Adrenal gland (tissue), 12 donors: Measurements from ENCODE around the gene CCR9. TPM values are rescaled to one million over a fixed set of nuclear protein-coding genes. Genes with fewer than 3 reads are reported as not detected.

Experiments
- DNase-seq, 7 donors: peaks; one replicate each; pipeline ENCODE4 v3.0.0-alpha.2; 2019 to 2020
- H3K27ac ChIP-seq, 5 donors: fragments of 200-600 bp; sonication (generic) in 4 of 5; 1 replicate in 3 of 5; 2 replicates in 2 of 5; pipeline versions ENCODE4 v1.5.1 to v1.8.0; 2016 to 2020; ENCODE audit warnings: mild to moderate bottlenecking in 1 of 5
- H3K27me3 ChIP-seq: fragments of 200-600 bp; 2 replicates; pipeline ENCODE4 v1.8.0; 2021
- H3K36me3 ChIP-seq, 2 donors: fragments of 200-600 bp; replicated peaks in 1 of 2; 1 replicate in 1 of 2; 2 replicates in 1 of 2; pipeline versions ENCODE4 v1.5.1 to v1.8.0; 2018 to 2022
- H3K4me1 ChIP-seq, 2 donors: fragments of 200-600 bp; replicated peaks in 1 of 2; 1 replicate in 1 of 2; 2 replicates in 1 of 2; pipeline versions ENCODE4 v1.5.1 to v1.8.0; 2018 to 2021
- H3K4me3 ChIP-seq, 4 donors: fragments of 200-600 bp; sonication (generic) in 3 of 4; one replicate each; pipeline ENCODE4 v1.5.1; 2016 to 2018
- H3K9me3 ChIP-seq, 3 donors: fragments of 200-600 bp; sonication (generic) in 1 of 3; replicated peaks in 1 of 3; 1 replicate in 2 of 3; 2 replicates in 1 of 3; pipeline versions ENCODE4 v1.5.1 to v1.8.0; 2016 to 2021
- POLR2A ChIP-seq, 2 donors: fragments of 450-650 bp; IDR thresholded peaks; one replicate each; pipeline ENCODE4 v1.6.1; 2017; ENCODE audit warnings: antibody characterized with exemption in 2 of 2, mild to moderate bottlenecking in 2 of 2, moderate library complexity in 1 of 2
- WGBS, 4 donors: extraction: QIAGEN DNeasy Blood & Tissue Kit in 2 of 4; methylation state at CpG; one replicate each; pipeline versions ENCODE4 v1.1.5 to v1.1.7; 2013 to 2017; 5-methylcytosine and 5-hydroxymethylcytosine counted together
- intact Hi-C, 2 donors: fragments of 100-400 bp; cut with DNase I; formaldehyde crosslinking; loops; one replicate each; pipeline versions ENCODE4 v1.14.1 to v1.15.0; 2022 to 2023
- polyA plus RNA-seq, 3 donors: library from polyadenylated mRNA; stranded (reverse); fragments of 200-250 nt in 2 of 3; fragments of 350-450 nt in 1 of 3; fragmentation: Illumina TruSeq in 1 of 3; extraction: RNeasy Lipid Tissue Mini Kit (QIAGEN cat#74804) in 1 of 3; gene quantifications; one replicate each; pipeline ENCODE4 v1.2.3, GENCODE V29; 2013 to 2014
- total RNA-seq, 9 donors: library from RNA; depleted of rRNA in 4 of 9; stranded (reverse); fragments of >200 nt in 4 of 9; fragments of 120-200 nt in 1 of 9; fragmentation: NEBNext Ultra II Directional in 1 of 9; extraction: Animal tissue kit (Norgen Biotek cat#: 25700) in 1 of 9; gene quantifications; one replicate each; pipeline versions ENCODE4 v1.1.0 to v1.2.4, GENCODE V29; 2013 to 2023
- TF ChIP-seq, protein P1 (sequence below), 6 experiments: fragments of 450-650 bp in 4 of 6; fragments of 200-600 bp in 2 of 6; sonication (generic) in 1 of 6; IDR thresholded peaks; 1 replicate in 5 of 6; 2 replicates in 1 of 6; pipeline versions ENCODE4 v1.5.1 to v1.8.0; 2016 to 2021; ENCODE audit warnings: antibody characterized with exemption in 6 of 6, mild to moderate bottlenecking in 2 of 6, moderate library complexity in 1 of 6
- donor health status: healthy with polysubstance abuse.
- donor health status: Bipolar disorder and iron deficiency.
- donor health status: DM: yes; HTN: yes; CAD: no.
- donor health status: DM: no; HTN: no; CAD: no.
- donor health status: DM: no; HTN: no; CAD: no.
- donor health status: DM: yes; HTN: yes; CAD: no.

The CCR9 gene
- total and polyA plus RNA-seq, 12 donors: 0.57 TPM; not detected in 11

DNA sequence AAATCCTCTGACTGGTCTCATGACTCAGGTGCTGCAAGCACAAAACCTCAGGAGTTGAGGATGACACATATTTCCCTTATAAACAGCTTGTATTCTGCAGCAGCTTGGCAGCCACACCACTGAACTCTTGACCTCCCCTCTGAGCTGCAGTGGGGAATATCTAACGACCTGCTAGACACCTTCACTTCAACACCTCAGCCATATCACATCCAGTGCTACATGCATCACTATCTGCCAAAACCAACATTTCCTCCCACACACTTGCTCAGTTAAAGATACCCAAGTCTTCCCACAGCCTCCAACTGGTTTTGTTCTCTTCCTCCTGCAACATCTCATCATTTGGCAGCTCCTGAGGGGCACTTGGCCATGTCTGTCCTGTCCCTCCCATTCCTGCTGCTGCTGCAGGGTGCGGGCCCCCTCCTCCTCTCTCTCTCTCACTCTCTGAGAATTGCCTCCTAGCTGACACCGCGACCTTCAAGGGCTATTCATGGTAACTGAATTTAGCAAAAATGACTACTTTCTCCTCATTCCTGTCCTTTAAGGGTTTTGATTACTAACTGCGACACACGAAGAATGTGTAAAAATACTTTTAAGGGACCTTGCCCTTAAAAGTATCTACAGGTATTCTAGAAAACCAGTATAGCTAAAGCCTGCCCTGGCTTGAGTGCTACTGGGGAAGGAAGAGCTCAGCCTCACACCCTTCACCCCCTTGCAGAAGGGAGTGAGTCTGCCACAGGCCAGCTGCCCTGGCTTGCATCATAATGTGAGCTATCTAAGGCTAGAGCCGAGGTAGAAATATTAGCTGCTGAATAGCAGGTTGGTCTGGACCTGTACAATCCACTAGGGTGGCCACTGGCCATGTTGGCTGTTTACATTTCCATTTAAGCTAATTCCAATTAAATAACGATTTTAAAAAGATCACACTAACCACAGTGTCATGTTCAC, 5.0 kb upstream of the CCR9 start:
- H3K36me3 ChIP-seq: no peaks in the 10 kb centered on the region

DNA sequence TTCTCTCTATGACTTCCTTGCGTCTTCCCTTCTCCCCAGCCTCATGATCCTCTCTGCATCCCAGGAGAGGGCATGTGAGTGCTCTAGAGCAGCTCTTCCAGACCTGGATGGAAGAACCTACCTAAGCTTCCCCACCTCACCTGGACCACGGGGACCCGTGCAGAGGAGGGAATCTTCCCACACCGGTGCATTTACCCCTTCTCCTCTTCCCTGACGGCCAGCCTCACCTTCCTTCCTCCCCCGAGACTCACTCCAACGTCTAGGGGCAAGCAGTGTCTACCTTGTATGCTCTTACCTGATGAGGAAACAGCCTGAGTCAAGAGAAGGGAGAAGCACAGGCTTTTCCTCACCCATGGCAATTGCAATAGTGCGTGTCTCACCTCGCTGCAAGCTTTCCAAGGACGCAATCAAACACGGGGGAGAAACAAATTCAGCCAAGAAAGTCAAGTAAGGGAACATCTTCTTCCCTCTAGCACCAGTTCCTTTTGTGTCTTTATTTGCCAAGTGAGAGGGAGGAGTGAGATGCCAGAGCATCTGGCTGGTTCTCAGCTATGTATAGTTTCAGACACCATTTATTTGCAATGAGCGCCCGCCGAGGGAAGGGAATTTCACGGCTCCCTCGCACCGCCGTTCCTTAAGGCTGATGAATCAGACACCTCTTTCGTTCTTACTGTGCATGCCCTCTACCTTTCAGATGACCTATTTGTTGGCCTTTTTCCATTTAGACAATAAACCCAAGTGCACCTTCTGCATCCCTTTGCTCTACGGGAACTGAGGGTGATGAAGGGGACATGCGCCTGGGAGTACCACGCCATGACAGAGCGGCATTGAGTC, 1.8 kb upstream of the CCR9 start:
- no peaks in the 10 kb centered on the region for H3K4me1 ChIP-seq
- TF ChIP-seq, protein P1, sequence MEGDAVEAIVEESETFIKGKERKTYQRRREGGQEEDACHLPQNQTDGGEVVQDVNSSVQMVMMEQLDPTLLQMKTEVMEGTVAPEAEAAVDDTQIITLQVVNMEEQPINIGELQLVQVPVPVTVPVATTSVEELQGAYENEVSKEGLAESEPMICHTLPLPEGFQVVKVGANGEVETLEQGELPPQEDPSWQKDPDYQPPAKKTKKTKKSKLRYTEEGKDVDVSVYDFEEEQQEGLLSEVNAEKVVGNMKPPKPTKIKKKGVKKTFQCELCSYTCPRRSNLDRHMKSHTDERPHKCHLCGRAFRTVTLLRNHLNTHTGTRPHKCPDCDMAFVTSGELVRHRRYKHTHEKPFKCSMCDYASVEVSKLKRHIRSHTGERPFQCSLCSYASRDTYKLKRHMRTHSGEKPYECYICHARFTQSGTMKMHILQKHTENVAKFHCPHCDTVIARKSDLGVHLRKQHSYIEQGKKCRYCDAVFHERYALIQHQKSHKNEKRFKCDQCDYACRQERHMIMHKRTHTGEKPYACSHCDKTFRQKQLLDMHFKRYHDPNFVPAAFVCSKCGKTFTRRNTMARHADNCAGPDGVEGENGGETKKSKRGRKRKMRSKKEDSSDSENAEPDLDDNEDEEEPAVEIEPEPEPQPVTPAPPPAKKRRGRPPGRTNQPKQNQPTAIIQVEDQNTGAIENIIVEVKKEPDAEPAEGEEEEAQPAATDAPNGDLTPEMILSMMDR (IDR thresholded peaks at IDR 0.05): no peak
- no peak for TF ChIP-seq POLR2A (IDR thresholded peaks at IDR 0.05)
- intact Hi-C loops: no loop called here
- H3K36me3 ChIP-seq: no peaks in the 10 kb centered on the region
- H3K27ac ChIP-seq: no peak overlapping the region
- DNase-seq: no peak
- H3K27me3 ChIP-seq: no peaks in the 10 kb centered on the region
- no peaks in the 10 kb centered on the region for H3K9me3 ChIP-seq
- no peak overlapping the region for H3K4me3 ChIP-seq
- WGBS, 4 donors: 79 to 84% (median 83%) methylated on average over 23 of the region's 23 CpGs

More for the DNA sequence above, 5.0 kb upstream of the CCR9 start:
- no peaks in the 10 kb centered on the region for H3K27me3 ChIP-seq
- TF ChIP-seq, protein P1 (IDR thresholded peaks at IDR 0.05): no peak
- no peaks in the 10 kb centered on the region for H3K4me1 ChIP-seq
- no peaks in the 10 kb centered on the region for H3K9me3 ChIP-seq
- no peak overlapping the region for H3K4me3 ChIP-seq
- no peak for DNase-seq
- no peak overlapping the region for H3K27ac ChIP-seq
- WGBS, 4 donors: 55 to 62% (median 60%) methylated on average over 8 of the region's 8 CpGs
- intact Hi-C loops: no loop called here

DNA sequence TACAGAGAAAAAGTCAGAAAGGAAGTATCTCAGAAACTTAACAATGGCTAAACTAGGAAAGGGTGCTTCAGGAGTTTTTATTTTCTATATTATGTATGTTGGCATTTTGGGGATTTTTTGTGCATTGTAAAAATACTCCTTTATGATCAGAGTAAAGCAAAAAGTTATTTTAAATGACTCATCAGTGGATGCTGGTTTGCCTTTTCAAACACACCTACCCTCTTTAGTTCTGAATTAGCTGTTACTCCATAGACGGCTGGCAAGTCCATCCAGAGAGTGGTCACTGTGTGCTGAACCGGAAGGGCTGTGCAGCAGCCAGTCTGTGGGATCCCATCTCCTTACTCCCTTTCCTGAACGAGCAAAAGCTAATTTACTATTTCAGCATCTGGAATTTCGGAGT, 942 bp downstream of the CCR9 start:
- no peak for TF ChIP-seq POLR2A (IDR thresholded peaks at IDR 0.05)
- TF ChIP-seq, protein P1 (IDR thresholded peaks at IDR 0.05): no peak
- Histone ChIP-seq H3K4me3 (no peak overlapping the region), H3K4me1 (no peaks in the 10 kb centered on the region), H3K27me3 (no peaks in the 10 kb centered on the region), H3K27ac (no peak overlapping the region), H3K9me3 (no peaks in the 10 kb centered on the region), H3K36me3 (no peaks in the 10 kb centered on the region)
- no peak for DNase-seq
- intact Hi-C loops: no loop called here
- 80 to 88% (median 85%) methylated on average over 4 of the region's 4 CpGs for WGBS, 4 donors

DNA sequence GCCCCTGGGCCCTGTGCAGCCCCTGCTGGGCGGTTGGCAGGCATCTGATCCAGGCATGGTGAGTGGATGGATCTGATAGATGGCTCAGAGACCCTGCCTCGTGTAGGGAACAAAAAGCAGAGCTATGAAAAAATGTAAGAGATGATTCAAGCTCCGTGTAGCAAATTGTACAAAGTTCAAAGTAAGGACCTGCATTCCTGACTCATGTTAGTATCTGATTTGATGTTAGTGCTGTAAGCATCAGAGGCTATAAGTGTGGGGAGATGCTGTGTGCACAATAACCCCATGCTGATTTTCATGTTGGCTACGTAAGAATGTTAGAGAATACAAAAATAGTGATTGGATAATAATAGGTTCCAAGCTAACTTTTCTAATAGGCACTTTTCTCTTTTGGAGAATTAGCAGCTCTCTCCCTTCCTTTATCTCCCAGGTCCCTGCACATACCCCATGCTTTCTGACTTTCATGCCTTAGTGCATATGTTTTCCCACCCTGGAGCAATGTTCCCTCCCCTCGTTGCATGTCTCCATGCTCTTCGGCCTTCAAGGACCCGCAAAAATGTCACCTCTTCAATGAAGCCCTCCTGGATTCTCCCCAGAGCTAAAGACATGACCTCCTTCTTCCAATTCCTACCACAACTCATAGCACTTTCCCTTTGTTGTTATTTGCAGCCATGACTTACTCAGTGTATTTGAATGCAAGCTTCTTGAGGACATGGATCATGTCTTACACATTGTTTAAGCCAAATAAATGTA, 1.6 kb downstream of the CCR9 start:
- Histone ChIP-seq H3K9me3 (no peaks in the 10 kb centered on the region), H3K4me3 (no peak overlapping the region), H3K27me3 (no peaks in the 10 kb centered on the region), H3K27ac (no peak overlapping the region), H3K4me1 (no peaks in the 10 kb centered on the region), H3K36me3 (no peaks in the 10 kb centered on the region)
- TF ChIP-seq POLR2A (IDR thresholded peaks at IDR 0.05): no peak
- TF ChIP-seq, protein P1 (IDR thresholded peaks at IDR 0.05): no peak
- no peak for DNase-seq
- WGBS, 4 donors: 66 to 77% (median 68%) methylated on average over 7 of the region's 7 CpGs
- intact Hi-C loops: no loop called here
